Eye (tissue), 1 donor: Measurements from ENCODE around the gene ALK.

Experiments
- DNase-seq: peaks from one replicate; pipeline ENCODE4 v3.0.0-alpha.2; 2015

Gene ALK

GRCh38 chr2:29347774-29348461, 573.5 kb downstream of the ALK start:
- no peak for DNase-seq

GRCh38 chr2:29345236-29345635, 576.1 kb downstream of the ALK start:
- no peak for DNase-seq

GRCh38 chr2:29343830-29344229, 577.6 kb downstream of the ALK start:
- DNase-seq, result no peak

GRCh38 chr2:29336341-29337241, 584.8 kb downstream of the ALK start:
- peak; percentile 18 for DNase-seq

- DNase-seq, result no peak
Observed at GRCh38 chr2:29335396-29335795, 586.0 kb downstream of the ALK start.

GRCh38 chr2:29334706-29335105, 586.7 kb downstream of the ALK start:
- no peak for DNase-seq

- DNase-seq, result no peak
Observed at GRCh38 chr2:29332540-29332939, 588.8 kb downstream of the ALK start.

GRCh38 chr2:29329899-29330298, 591.5 kb downstream of the ALK start:
- DNase-seq, result no peak

GRCh38 chr2:29326926-29327325, 594.5 kb downstream of the ALK start:
- no peak for DNase-seq

- no peak for DNase-seq
Observed at GRCh38 chr2:29325544-29325943, 595.8 kb downstream of the ALK start.

GRCh38 chr2:29323961-29324360, 597.4 kb downstream of the ALK start:
- no peak for DNase-seq

- DNase-seq, result peak; percentile 26
Observed at GRCh38 chr2:29323301-29323700, 598.1 kb downstream of the ALK start.

GRCh38 chr2:29322011-29322410, 599.4 kb downstream of the ALK start:
- DNase-seq, result no peak

GRCh38 chr2:29317801-29318485, 603.4 kb downstream of the ALK start:
- DNase-seq, result no peak

GRCh38 chr2:29317077-29317517, 604.3 kb downstream of the ALK start:
- no peak for DNase-seq

GRCh38 chr2:29314816-29315571, 606.4 kb downstream of the ALK start:
- DNase-seq, result peak; percentile 85

- no peak for DNase-seq
Observed at GRCh38 chr2:29311458-29311857, 609.9 kb downstream of the ALK start.

- DNase-seq, result no peak
Observed at GRCh38 chr2:29310650-29311348, 610.6 kb downstream of the ALK start.

- peak; percentile 83 for DNase-seq
Observed at GRCh38 chr2:29309090-29310029, 612.0 kb downstream of the ALK start.

GRCh38 chr2:29308366-29308765, 613.0 kb downstream of the ALK start:
- no peak for DNase-seq

- no peak for DNase-seq
Observed at GRCh38 chr2:29307519-29307918, 613.9 kb downstream of the ALK start.
